ENCODE measurements around the gene PLEKHM3. TPM values are rescaled to one million over a fixed set of nuclear protein-coding genes. Genes with fewer than 3 reads are reported as not detected.

The PLEKHM3 gene
- total and polyA plus RNA-seq, 2 of the 4 experiments (the other 2 are of a cell fraction) = 2.4 to 11.3 TPM

DNA sequence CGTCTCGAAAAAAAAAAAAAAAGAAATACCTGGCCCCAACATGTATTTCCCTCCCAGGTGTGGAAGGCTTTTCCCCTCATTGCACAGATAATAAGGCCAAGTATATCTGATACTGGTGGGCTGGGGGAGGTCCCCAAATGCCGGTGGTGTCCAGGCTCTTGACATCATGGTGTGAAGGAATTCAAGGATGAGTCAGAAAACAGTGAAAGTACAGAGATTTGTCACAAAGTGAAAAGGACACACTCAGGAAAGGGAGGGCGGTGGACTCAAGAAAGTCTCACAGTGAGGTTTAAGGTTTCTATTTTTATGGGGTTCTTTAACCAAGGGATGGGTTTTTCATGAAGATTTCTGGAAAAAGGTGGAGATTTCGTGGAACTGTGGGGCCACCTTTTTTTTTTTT lies 217.8 kb downstream of the PLEKHM3 start:
- no peak for TF ChIP-seq MAZ (IDR thresholded peaks at IDR 0.05; ENCODE audit: borderline replicate concordance, low read depth, low read length)
- no peak for TF ChIP-seq RCOR1 (IDR thresholded peaks at IDR 0.05; ENCODE audit: insufficient replicate concordance, low read length)
- no peak for TF ChIP-seq SMC3 (IDR thresholded peaks at IDR 0.05; ENCODE audit: low read depth, low read length)
- no peak for TF ChIP-seq MAFK (IDR thresholded peaks at IDR 0.05; ENCODE audit: low read depth, low read length)
- TF ChIP-seq CHD1 (IDR thresholded peaks at IDR 0.05; ENCODE audit: low read depth, low read length) = no peak
- TF ChIP-seq, protein P1, sequence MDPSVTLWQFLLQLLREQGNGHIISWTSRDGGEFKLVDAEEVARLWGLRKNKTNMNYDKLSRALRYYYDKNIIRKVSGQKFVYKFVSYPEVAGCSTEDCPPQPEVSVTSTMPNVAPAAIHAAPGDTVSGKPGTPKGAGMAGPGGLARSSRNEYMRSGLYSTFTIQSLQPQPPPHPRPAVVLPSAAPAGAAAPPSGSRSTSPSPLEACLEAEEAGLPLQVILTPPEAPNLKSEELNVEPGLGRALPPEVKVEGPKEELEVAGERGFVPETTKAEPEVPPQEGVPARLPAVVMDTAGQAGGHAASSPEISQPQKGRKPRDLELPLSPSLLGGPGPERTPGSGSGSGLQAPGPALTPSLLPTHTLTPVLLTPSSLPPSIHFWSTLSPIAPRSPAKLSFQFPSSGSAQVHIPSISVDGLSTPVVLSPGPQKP (IDR thresholded peaks at IDR 0.05; ENCODE audit: borderline replicate concordance, low read depth, low read length) = no peak
- TF ChIP-seq POLR2A (IDR thresholded peaks at IDR 0.05; ENCODE audit: low read depth, low read length) = no peak
- no peak for TF ChIP-seq RAD21 (IDR thresholded peaks at IDR 0.05; ENCODE audit: low read length)
- no peak for TF ChIP-seq NFE2L2 (IDR thresholded peaks at IDR 0.05; ENCODE audit: low read depth, low read length)
- TF ChIP-seq CEBPB (IDR thresholded peaks at IDR 0.05; ENCODE audit: low read depth, low read length) = no peak
- TF ChIP-seq, protein P2, sequence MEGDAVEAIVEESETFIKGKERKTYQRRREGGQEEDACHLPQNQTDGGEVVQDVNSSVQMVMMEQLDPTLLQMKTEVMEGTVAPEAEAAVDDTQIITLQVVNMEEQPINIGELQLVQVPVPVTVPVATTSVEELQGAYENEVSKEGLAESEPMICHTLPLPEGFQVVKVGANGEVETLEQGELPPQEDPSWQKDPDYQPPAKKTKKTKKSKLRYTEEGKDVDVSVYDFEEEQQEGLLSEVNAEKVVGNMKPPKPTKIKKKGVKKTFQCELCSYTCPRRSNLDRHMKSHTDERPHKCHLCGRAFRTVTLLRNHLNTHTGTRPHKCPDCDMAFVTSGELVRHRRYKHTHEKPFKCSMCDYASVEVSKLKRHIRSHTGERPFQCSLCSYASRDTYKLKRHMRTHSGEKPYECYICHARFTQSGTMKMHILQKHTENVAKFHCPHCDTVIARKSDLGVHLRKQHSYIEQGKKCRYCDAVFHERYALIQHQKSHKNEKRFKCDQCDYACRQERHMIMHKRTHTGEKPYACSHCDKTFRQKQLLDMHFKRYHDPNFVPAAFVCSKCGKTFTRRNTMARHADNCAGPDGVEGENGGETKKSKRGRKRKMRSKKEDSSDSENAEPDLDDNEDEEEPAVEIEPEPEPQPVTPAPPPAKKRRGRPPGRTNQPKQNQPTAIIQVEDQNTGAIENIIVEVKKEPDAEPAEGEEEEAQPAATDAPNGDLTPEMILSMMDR (conservative IDR thresholded peaks at IDR 0.05; ENCODE audit: low read depth, low read length) = no peak
- TF ChIP-seq BHLHE40 (IDR thresholded peaks at IDR 0.05; ENCODE audit: low read depth, low read length) = no peak
- TF ChIP-seq FOS (IDR thresholded peaks at IDR 0.05; ENCODE audit: low read depth, low read length) = no peak
- TF ChIP-seq MXI1 (IDR thresholded peaks at IDR 0.05; ENCODE audit: borderline replicate concordance, low read depth, low read length) = no peak
- TF ChIP-seq, protein P3, sequence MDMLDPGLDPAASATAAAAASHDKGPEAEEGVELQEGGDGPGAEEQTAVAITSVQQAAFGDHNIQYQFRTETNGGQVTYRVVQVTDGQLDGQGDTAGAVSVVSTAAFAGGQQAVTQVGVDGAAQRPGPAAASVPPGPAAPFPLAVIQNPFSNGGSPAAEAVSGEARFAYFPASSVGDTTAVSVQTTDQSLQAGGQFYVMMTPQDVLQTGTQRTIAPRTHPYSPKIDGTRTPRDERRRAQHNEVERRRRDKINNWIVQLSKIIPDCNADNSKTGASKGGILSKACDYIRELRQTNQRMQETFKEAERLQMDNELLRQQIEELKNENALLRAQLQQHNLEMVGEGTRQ (IDR thresholded peaks at IDR 0.05; ENCODE audit: low read depth, low read length) = no peak
- TF ChIP-seq RFX5 (IDR thresholded peaks at IDR 0.05; ENCODE audit: low read depth, low read length) = no peak
- no peaks in the 10 kb centered on the region for H3K36me3 ChIP-seq (ENCODE audit: control insufficient read depth, insufficient read depth, low read length)
- no peaks in the 10 kb centered on the region for H4K20me1 ChIP-seq (ENCODE audit: insufficient read depth, low read length)
- no peak overlapping the region for H3K4me2 ChIP-seq (ENCODE audit: low read depth, low read length)
- ChIA-PET CTCF (no interaction called here), POLR2A (ENCODE audit: unreplicated experiment) (no interaction called here)
- H3K27ac ChIP-seq (ENCODE audit: insufficient read depth, low read length) = no peak overlapping the region
- no peak for DNase-seq
- H3K27me3 ChIP-seq (ENCODE audit: control insufficient read depth, insufficient read depth, low read length) = no peaks in the 10 kb centered on the region
- H3K9me1 ChIP-seq (ENCODE audit: insufficient read depth, low read length) = 0 out of 2 replicates have a peak, but pooled peaks cover 3% of the 10 kb centered on the region
- no peak overlapping the region for H2BK120ac ChIP-seq (ENCODE audit: low read depth, low read length)
- H3K18ac ChIP-seq (ENCODE audit: low read depth, low read length) = no peak overlapping the region
- H3K56ac ChIP-seq (ENCODE audit: extremely low read depth, insufficient read depth, low read length) = no peak overlapping the region
- H3K4ac ChIP-seq (ENCODE audit: low read depth, low read length) = no peak overlapping the region
- in situ Hi-C loops (cut with MboI; ENCODE audit: low sequenced_read_pairs) = no loop called here
- dilution Hi-C loops (cut with HindIII; ENCODE audit: low sequenced_read_pairs, unreplicated experiment) = no loop called here
- H3K23ac ChIP-seq (ENCODE audit: low read depth, low read length) = no peak overlapping the region
- H3K4me1 ChIP-seq (ENCODE audit: control insufficient read depth, insufficient read depth, low read length) = no peaks in the 10 kb centered on the region
- H2BK15ac ChIP-seq (ENCODE audit: low read depth, low read length) = no peak overlapping the region
- H3K14ac ChIP-seq (replicated peaks; ENCODE audit: low read depth, low read length) = no peak overlapping the region
- no TSS peak for BruUV-seq (replicated peaks)
- no peak overlapping the region for H2AK9ac ChIP-seq (replicated peaks; ENCODE audit: low read depth, low read length, poor library complexity)
- H2AK5ac ChIP-seq (ENCODE audit: low read depth, low read length) = no peak overlapping the region
- H2BK20ac ChIP-seq (ENCODE audit: low read depth, low read length) = no peak overlapping the region
- H4K5ac ChIP-seq (ENCODE audit: low read depth, low read length) = no peak overlapping the region
- H2AFZ ChIP-seq (replicated peaks; ENCODE audit: low read length, poor library complexity) = no peak overlapping the region
- intact Hi-C loops (cut with micrococcal nuclease) = no loop called here
- no peak overlapping the region for H3K4me3 ChIP-seq (ENCODE audit: insufficient read depth, low read depth, low read length)
- no peaks in the 10 kb centered on the region for H3K79me1 ChIP-seq (ENCODE audit: low read depth in 1 of 2, low read length in 2 of 2)
- H3K9me3 ChIP-seq (ENCODE audit: control insufficient read depth, insufficient read depth, low read length) = no peaks in the 10 kb centered on the region
- H3K9ac ChIP-seq (ENCODE audit: low read depth, low read length) = no peak overlapping the region
- H4K8ac ChIP-seq (ENCODE audit: low read depth in 2 of 2, low read length in 2 of 2) = no peak overlapping the region
- H2BK5ac ChIP-seq (ENCODE audit: low read depth, low read length, poor library complexity, severe bottlenecking) = no peak overlapping the region
- WGBS, 2 experiments (ENCODE audit: extremely low coverage in 2 of 2, insufficient read length in 1 of 2) = 100% methylated on average over 1 of the region's 5 CpGs; no CpG with 5 or more reads in 1 of the 2 experiments
- no peak overlapping the region for H4K91ac ChIP-seq (ENCODE audit: insufficient read depth, low read depth, low read length)
- no peak for ATAC-seq (ENCODE audit: low read depth)

Measured in IMR-90 (cell line).